ENCODE results near the gene RPS18.

Gene RPS18

GRCh38 chr6:33315793-33316602 is 44.1 kb downstream of the RPS18 start:
- DNase-seq: no peak

- DNase-seq: no peak
Measured at GRCh38 chr6:33316603-33317418, 44.9 kb downstream of the RPS18 start.

- DNase-seq: no peak
Measured at GRCh38 chr6:33317419-33317668, 45.5 kb downstream of the RPS18 start.

GRCh38 chr6:33317669-33318425 is 46.0 kb downstream of the RPS18 start, which contains the start of gene ZBTB22:
TSS of gene ZBTB22 (minus strand) at chr6:33317744. CDS start at chr6:33316916, 828 bp downstream.
- peak; percentile 100 for DNase-seq

- DNase-seq: no peak
Measured at GRCh38 chr6:33318426-33319073, 46.7 kb downstream of the RPS18 start.

- DNase-seq: no peak
Measured at GRCh38 chr6:33319939-33320314, 48.1 kb downstream of the RPS18 start.

- peak; percentile 97 for DNase-seq
Measured at GRCh38 chr6:33320315-33321181, 48.7 kb downstream of the RPS18 start.

- no peak for DNase-seq
Measured at GRCh38 chr6:33321227-33321626, 49.4 kb downstream of the RPS18 start.

GRCh38 chr6:33323623-33323948 is 51.7 kb downstream of the RPS18 start:
- no peak for DNase-seq

GRCh38 chr6:33324125-33324524 is 52.2 kb downstream of the RPS18 start:
- DNase-seq: no peak
